Endothelial cell of umbilical vein (primary cell): Measurements from ENCODE around the gene BRD2.

Source experiments
- EZH2 ChIP-seq: IDR thresholded peaks from 2 replicates; pipeline ENCODE4 v1.6.1; 2012; ENCODE audit warnings: borderline replicate concordance, low read depth, mild to moderate bottlenecking, moderate library complexity, low read length, inconsistent platforms; ENCODE audit not compliant: severe bottlenecking
- GATA2 ChIP-seq: IDR thresholded peaks from 2 replicates; pipeline ENCODE4 v1.7.0; 2011; ENCODE audit warnings: low read depth, mild to moderate bottlenecking, moderate library complexity, mixed read lengths, low read length; ENCODE audit not compliant: insufficient read length, insufficient read depth
- JUN ChIP-seq: IDR thresholded peaks from 2 replicates; pipeline ENCODE4 v1.6.1; 2011; ENCODE audit warnings: borderline replicate concordance, low read depth; ENCODE audit not compliant: insufficient read length, insufficient read depth
- POLR2A ChIP-seq: IDR thresholded peaks from 2 replicates; pipeline ENCODE4 v1.6.1; 2012; ENCODE audit warnings: low read depth, mild to moderate bottlenecking, control low read depth, low read length
- POLR2AphosphoS5 ChIP-seq: IDR thresholded peaks from 2 replicates; pipeline ENCODE4 v1.6.1; 2012; ENCODE audit warnings: low read depth, mild to moderate bottlenecking, control low read depth, low read length, moderate library complexity; ENCODE audit not compliant: insufficient read depth
- TF ChIP-seq, protein P1 (sequence below), 2 donors: IDR thresholded peaks; 1 replicate in 1 of 2; 2 replicates in 1 of 2; pipeline ENCODE4 v1.5.1; 2011; ENCODE audit warnings: low read length in 2 of 2, mild to moderate bottlenecking in 2 of 2, moderate library complexity in 2 of 2, control low read depth in 1 of 2, inconsistent platforms in 1 of 2, low read depth in 1 of 2; ENCODE audit not compliant: insufficient read depth in 1 of 2; ENCODE audit errors: extremely low read depth in 1 of 2
- TF ChIP-seq, protein P2 (sequence below): IDR thresholded peaks from 2 replicates; pipeline ENCODE4 v1.6.1; 2011; ENCODE audit not compliant: insufficient read depth, insufficient read length

DNA sequence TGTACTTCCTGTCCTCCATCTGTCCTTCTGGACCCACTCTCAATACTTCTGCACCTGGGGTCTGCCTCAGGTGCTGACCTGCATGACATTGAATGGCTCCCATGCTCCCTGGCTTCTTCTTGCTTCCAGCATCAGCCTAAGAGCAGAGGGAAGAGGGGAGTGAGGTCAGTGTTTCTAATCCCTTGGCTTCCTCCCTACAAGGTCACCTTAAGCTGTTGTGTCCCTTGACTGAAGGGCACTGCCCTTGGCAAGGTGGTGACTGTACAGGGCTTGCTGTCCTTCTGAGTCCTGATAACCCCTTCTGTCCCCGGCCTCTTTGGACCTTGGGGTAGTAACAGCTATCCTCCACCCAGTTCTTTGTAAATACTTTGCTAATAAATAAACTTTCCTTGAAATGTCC, 37.2 kb upstream of the BRD2 start:
- TF ChIP-seq, protein P1, sequence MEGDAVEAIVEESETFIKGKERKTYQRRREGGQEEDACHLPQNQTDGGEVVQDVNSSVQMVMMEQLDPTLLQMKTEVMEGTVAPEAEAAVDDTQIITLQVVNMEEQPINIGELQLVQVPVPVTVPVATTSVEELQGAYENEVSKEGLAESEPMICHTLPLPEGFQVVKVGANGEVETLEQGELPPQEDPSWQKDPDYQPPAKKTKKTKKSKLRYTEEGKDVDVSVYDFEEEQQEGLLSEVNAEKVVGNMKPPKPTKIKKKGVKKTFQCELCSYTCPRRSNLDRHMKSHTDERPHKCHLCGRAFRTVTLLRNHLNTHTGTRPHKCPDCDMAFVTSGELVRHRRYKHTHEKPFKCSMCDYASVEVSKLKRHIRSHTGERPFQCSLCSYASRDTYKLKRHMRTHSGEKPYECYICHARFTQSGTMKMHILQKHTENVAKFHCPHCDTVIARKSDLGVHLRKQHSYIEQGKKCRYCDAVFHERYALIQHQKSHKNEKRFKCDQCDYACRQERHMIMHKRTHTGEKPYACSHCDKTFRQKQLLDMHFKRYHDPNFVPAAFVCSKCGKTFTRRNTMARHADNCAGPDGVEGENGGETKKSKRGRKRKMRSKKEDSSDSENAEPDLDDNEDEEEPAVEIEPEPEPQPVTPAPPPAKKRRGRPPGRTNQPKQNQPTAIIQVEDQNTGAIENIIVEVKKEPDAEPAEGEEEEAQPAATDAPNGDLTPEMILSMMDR (IDR thresholded peaks at IDR 0.05; ENCODE audit: extremely low read depth in 1 of 2, insufficient read depth in 1 of 2, low read depth in 1 of 2, low read length in 2 of 2) = no peak
- TF ChIP-seq POLR2A (no peak), JUN (no peak), EZH2 (no peak), GATA2 (no peak), POLR2AphosphoS5 (no peak)
- TF ChIP-seq, protein P2, sequence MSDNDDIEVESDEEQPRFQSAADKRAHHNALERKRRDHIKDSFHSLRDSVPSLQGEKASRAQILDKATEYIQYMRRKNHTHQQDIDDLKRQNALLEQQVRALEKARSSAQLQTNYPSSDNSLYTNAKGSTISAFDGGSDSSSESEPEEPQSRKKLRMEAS = no peak
